B cell (primary cell): ENCODE data around the gene PIWIL4. TPM values are rescaled to one million over a fixed set of nuclear protein-coding genes. Genes with fewer than 3 reads are reported as not detected.

Experiments
- ATAC-seq: fragments of 200-7000 bp; cut with Tn5 transposase; one replicate; pipeline ENCODE4 v1.10.0; 2021; ENCODE audit warnings: low read depth, mild to moderate bottlenecking, moderate number of reproducible peaks, moderate library complexity
- CTCF ChIA-PET: fragments of 350-600 bp; sonication (Branson Sonifier 250); formaldehyde crosslinking; loops from one replicate; lab custom pipeline; 2021; ENCODE audit warnings: antibody characterized with exemption, inconsistent platforms; lab: Charles Lee
- POLR2A ChIA-PET: fragments of 350-600 bp; sonication (Branson Sonifier 250); formaldehyde crosslinking; loops from one replicate; lab custom pipeline; 2021; ENCODE audit warnings: antibody characterized with exemption; lab: Charles Lee
- DNase-seq: peaks from one replicate; pipeline ENCODE4 v3.0.0; 2013
- H2AFZ ChIP-seq: 2 replicates; pipeline ENCODE4 v1.6.1; 2012; ENCODE audit warnings: mild to moderate bottlenecking, low read depth, low read length; ENCODE audit not compliant: insufficient read depth, poor library complexity, severe bottlenecking
- H3K27ac ChIP-seq, 2 donors: 1 replicate in 1 of 2; 2 replicates in 1 of 2; pipeline ENCODE4 v1.5.1; 2012 to 2013; ENCODE audit warnings: low read length in 2 of 2, mild to moderate bottlenecking in 2 of 2, moderate library complexity in 1 of 2
- H3K27me3 ChIP-seq, 4 experiments: fragments of 200-600 bp in 1 of 4; sonication (generic) in 1 of 4; replicated peaks in 1 of 4; 1 replicate in 2 of 4; 2 replicates in 2 of 4; pipeline versions ENCODE4 v1.6.1 to v1.7.0; 2013 to 2016; ENCODE audit warnings: low read length in 3 of 4, mild to moderate bottlenecking in 2 of 4, mixed read lengths in 1 of 4, moderate library complexity in 1 of 4; ENCODE audit not compliant: insufficient read depth in 4 of 4, control insufficient read depth in 3 of 4; ENCODE audit errors: control extremely low read depth in 1 of 4
- H3K36me3 ChIP-seq, 2 experiments: replicated peaks in 1 of 2; 1 replicate in 1 of 2; 2 replicates in 1 of 2; pipeline versions ENCODE4 v1.6.1 to v1.7.1; 2013; ENCODE audit warnings: low read length in 1 of 2; ENCODE audit not compliant: insufficient read depth in 2 of 2, control insufficient read depth in 1 of 2; ENCODE audit errors: control extremely low read depth in 1 of 2, extremely low read depth in 1 of 2
- H3K4me1 ChIP-seq, 2 donors: fragments of 200-600 bp in 1 of 2; sonication (generic) in 1 of 2; 1 replicate in 1 of 2; 2 replicates in 1 of 2; pipeline versions ENCODE4 v1.5.1 to v1.6.1; 2013 to 2017; ENCODE audit warnings: low read length in 2 of 2; ENCODE audit not compliant: control insufficient read depth in 2 of 2, insufficient read depth in 2 of 2
- H3K4me2 ChIP-seq: replicated peaks from 2 replicates; pipeline ENCODE3; 2012; ENCODE audit warnings: mild to moderate bottlenecking, low read depth, low read length; ENCODE audit not compliant: poor library complexity, severe bottlenecking
- H3K4me3 ChIP-seq, 5 experiments: fragments of 200-600 bp in 1 of 5; sonication (generic) in 1 of 5; 1 replicate in 3 of 5; 2 replicates in 2 of 5; pipeline versions ENCODE4 v1.5.1 to v1.7.0; 2011 to 2016; ENCODE audit warnings: low read length in 4 of 5, mild to moderate bottlenecking in 4 of 5, low read depth in 2 of 5, control low read depth in 1 of 5, moderate library complexity in 1 of 5; ENCODE audit not compliant: insufficient read depth in 1 of 5; ENCODE audit errors: control extremely low read depth in 1 of 5, extremely low read depth in 1 of 5
- H3K79me2 ChIP-seq: fragments of 200-600 bp; sonication (generic); one replicate; pipeline ENCODE4 v1.6.0; 2016; ENCODE audit warnings: low read length; ENCODE audit not compliant: control insufficient read depth, insufficient read depth
- H3K9ac ChIP-seq: fragments of 200-600 bp; sonication (generic); 2 replicates; pipeline ENCODE4 v1.6.1; 2017; ENCODE audit warnings: mild to moderate bottlenecking, low read length, moderate library complexity
- H3K9me3 ChIP-seq, 3 donors: one replicate each; pipeline versions ENCODE4 v1.6.1 to v1.7.1; 2013; ENCODE audit warnings: low read length in 2 of 3; ENCODE audit not compliant: control insufficient read depth in 2 of 3, insufficient read depth in 1 of 3; ENCODE audit errors: control extremely low read depth in 1 of 3
- H4K20me1 ChIP-seq: 2 replicates; pipeline ENCODE4 v1.6.0; 2012; ENCODE audit warnings: mild to moderate bottlenecking, low read length; ENCODE audit not compliant: insufficient read depth, control insufficient read depth, poor library complexity, severe bottlenecking
- H3K27ac Mint-ChIP-seq: one replicate; pipeline ENCODE4 v1.8.0; 2021; ENCODE audit warnings: mixed read lengths
- H3K27me3 Mint-ChIP-seq: one replicate; pipeline ENCODE4 v1.8.0; 2021; ENCODE audit warnings: mixed read lengths
- H3K4me1 Mint-ChIP-seq: one replicate; pipeline ENCODE4 v1.8.0; 2021; ENCODE audit warnings: mixed read lengths
- H3K4me3 Mint-ChIP-seq: one replicate; pipeline ENCODE4 v1.8.0; 2021; ENCODE audit warnings: mixed read lengths
- H3K9me3 Mint-ChIP-seq: one replicate; pipeline ENCODE4 v1.8.0; 2022; ENCODE audit warnings: mixed read lengths; ENCODE audit not compliant: insufficient read depth
- EZH2 ChIP-seq: IDR thresholded peaks from 2 replicates; pipeline ENCODE4 v1.6.1; 2012; ENCODE audit warnings: borderline replicate concordance, low read depth, mild to moderate bottlenecking, moderate library complexity, low read length; ENCODE audit not compliant: insufficient read depth, poor library complexity, severe bottlenecking
- WGBS: methylation state at CpG from one replicate; pipeline ENCODE4 v1.1.5; 2013; ENCODE audit warnings: missing lambda C conversion rate; ENCODE audit not compliant: insufficient coverage; 5-methylcytosine and 5-hydroxymethylcytosine counted together
- intact Hi-C: fragments of 100-400 bp; cut with micrococcal nuclease; formaldehyde crosslinking; loops from one replicate; pipeline ENCODE4 v1.10.0; 2022
- polyA plus RNA-seq: library from polyadenylated mRNA; depleted of rRNA; stranded (reverse); fragments of >200 nt; gene quantifications from 2 replicates; pipeline ENCODE4 v1.2.3, GENCODE V29; 2012
- total RNA-seq, 2 donors: library from RNA; stranded (reverse); fragments of 120-200 nt in 1 of 2; gene quantifications; 1 replicate in 1 of 2; 2 replicates in 1 of 2; pipeline versions ENCODE4 v1.2.3 to v1.2.4, GENCODE V29; 2013 to 2022
- TF ChIP-seq, protein P1 (sequence below): fragments of 200-600 bp; IDR thresholded peaks from one replicate; pipeline ENCODE4 v1.8.0; 2022; ENCODE audit warnings: antibody characterized with exemption, mild to moderate bottlenecking

Gene PIWIL4
- total and polyA plus RNA-seq, 2 donors (not counting 1 experiment from before 2014, with no cell fraction given), result 0.67 to 1.4 TPM

DNA sequence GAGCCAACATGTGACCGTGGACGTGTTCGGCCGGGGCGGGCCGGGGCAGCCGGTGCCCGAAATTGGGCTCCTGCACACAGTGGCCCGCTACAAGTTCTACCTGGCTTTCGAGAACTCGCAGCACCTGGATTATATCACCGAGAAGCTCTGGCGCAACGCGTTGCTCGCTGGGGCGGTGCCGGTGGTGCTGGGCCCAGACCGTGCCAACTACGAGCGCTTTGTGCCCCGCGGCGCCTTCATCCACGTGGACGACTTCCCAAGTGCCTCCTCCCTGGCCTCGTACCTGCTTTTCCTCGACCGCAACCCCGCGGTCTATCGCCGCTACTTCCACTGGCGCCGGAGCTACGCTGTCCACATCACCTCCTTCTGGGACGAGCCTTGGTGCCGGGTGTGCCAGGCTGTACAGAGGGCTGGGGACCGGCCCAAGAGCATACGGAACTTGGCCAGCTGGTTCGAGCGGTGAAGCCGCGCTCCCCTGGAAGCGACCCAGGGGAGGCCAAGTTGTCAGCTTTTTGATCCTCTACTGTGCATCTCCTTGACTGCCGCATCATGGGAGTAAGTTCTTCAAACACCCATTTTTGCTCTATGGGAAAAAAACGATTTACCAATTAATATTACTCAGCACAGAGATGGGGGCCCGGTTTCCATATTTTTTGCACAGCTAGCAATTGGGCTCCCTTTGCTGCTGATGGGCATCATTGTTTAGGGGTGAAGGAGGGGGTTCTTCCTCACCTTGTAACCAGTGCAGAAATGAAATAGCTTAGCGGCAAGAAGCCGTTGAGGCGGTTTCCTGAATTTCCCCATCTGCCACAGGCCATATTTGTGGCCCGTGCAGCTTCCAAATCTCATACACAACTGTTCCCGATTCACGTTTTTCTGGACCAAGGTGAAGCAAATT is 21.7 kb upstream of the PIWIL4 start:
- Mint-ChIP-seq H3K4me3 (peak overlapping the region; percentile 100), H3K4me1 (peaks cover 23% of the 10 kb centered on the region), H3K9me3 (no peaks in the 10 kb centered on the region), H3K27me3 (no peaks in the 10 kb centered on the region), H3K27ac (peak overlapping the region; percentile 76)
- ChIA-PET CTCF (no interaction called here), POLR2A (no interaction called here)
- Histone ChIP-seq H2AFZ (peak overlapping the region; percentile 98), H4K20me1 (peaks cover 5% of the 10 kb centered on the region), H3K79me2 (no peaks in the 10 kb centered on the region), H3K9ac (no peak overlapping the region), H3K4me2 (peak overlapping the region; percentile 90), H3K36me3 (no peaks in the 10 kb centered on the region), H3K4me1 (peaks cover 6 to 18% of the 10 kb centered on the region in 2 donors), H3K9me3 (peaks cover 0 to 3% (median 0%) of the 10 kb centered on the region in 3 donors), H3K4me3 (peak overlapping the region in 2 of 5 experiments; percentile 12 to 78), H3K27me3 (no peaks in the 10 kb centered on the region), H3K27ac (no peak overlapping the region)
- WGBS, result 91% methylated on average over 46 of the region's 54 CpGs
- ATAC-seq (no peak), DNase-seq (peak; percentile 15)
- TF ChIP-seq EZH2, result no peak
- intact Hi-C loops, result no loop called here

DNA sequence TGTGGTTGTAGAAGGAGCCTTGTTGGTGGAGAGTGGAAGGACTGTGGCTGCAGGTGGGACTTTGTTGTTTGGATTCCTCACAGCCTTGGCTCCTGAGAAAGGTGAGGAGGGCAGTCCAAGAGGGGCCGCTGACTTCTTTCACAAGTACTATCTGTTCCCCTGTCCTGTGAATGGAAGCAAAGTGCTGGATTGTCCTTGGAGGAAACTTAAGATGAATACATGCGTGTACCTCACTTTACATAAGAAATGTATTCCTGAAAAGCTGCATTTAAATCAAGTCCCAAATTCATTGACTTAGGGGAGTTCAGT is 21.1 kb upstream of the PIWIL4 start:
- no peak overlapping the region for H2AFZ ChIP-seq
- ChIA-PET POLR2A (no interaction called here), CTCF (no interaction called here)
- no CpG with 5 or more reads among the region's 2 CpGs for WGBS
- H3K9ac ChIP-seq, result no peak overlapping the region
- Mint-ChIP-seq H3K9me3 (no peaks in the 10 kb centered on the region), H3K27me3 (no peaks in the 10 kb centered on the region), H3K4me1 (peaks cover 23% of the 10 kb centered on the region), H3K4me3 (peak overlapping the region; percentile 100), H3K27ac (peak overlapping the region; percentile 15)
- no peak overlapping the region for H3K4me2 ChIP-seq
- ATAC-seq (no peak), DNase-seq (no peak)
- peaks cover 5% of the 10 kb centered on the region for H4K20me1 ChIP-seq
- peaks cover 6 to 18% of the 10 kb centered on the region in 2 donors for H3K4me1 ChIP-seq
- no peak overlapping the region for H3K27ac ChIP-seq
- intact Hi-C loops, result no loop called here
- H3K27me3 ChIP-seq, result no peaks in the 10 kb centered on the region
- peaks cover 0 to 3% (median 0%) of the 10 kb centered on the region in 3 donors for H3K9me3 ChIP-seq
- TF ChIP-seq EZH2, result no peak
- TF ChIP-seq, protein P1, sequence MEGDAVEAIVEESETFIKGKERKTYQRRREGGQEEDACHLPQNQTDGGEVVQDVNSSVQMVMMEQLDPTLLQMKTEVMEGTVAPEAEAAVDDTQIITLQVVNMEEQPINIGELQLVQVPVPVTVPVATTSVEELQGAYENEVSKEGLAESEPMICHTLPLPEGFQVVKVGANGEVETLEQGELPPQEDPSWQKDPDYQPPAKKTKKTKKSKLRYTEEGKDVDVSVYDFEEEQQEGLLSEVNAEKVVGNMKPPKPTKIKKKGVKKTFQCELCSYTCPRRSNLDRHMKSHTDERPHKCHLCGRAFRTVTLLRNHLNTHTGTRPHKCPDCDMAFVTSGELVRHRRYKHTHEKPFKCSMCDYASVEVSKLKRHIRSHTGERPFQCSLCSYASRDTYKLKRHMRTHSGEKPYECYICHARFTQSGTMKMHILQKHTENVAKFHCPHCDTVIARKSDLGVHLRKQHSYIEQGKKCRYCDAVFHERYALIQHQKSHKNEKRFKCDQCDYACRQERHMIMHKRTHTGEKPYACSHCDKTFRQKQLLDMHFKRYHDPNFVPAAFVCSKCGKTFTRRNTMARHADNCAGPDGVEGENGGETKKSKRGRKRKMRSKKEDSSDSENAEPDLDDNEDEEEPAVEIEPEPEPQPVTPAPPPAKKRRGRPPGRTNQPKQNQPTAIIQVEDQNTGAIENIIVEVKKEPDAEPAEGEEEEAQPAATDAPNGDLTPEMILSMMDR, result no peak
- no peak overlapping the region for H3K4me3 ChIP-seq
- H3K79me2 ChIP-seq, result no peaks in the 10 kb centered on the region
- H3K36me3 ChIP-seq, result no peaks in the 10 kb centered on the region
